Neural cell (in vitro differentiated cells): ENCODE results near the gene DERL3. TPM values are rescaled to one million over a fixed set of nuclear protein-coding genes. Genes with fewer than 3 reads are reported as not detected.

ENCODE experiments used
- H2AFZ ChIP-seq: fragments of 200-600, 300-800 bp; sonication (generic), shearing (Covaris generic); 2 replicates; pipeline ENCODE4 v1.6.0; 2014; ENCODE audit warnings: low read depth, mild to moderate bottlenecking, antibody characterized with exemption, low read length, moderate library complexity
- H3F3A ChIP-seq: fragments of 200-600 bp; shearing (Covaris generic); 2 replicates; pipeline ENCODE4 v1.6.1; 2016; ENCODE audit warnings: mild to moderate bottlenecking, moderate library complexity, mixed read lengths, antibody characterized with exemption, low read length; ENCODE audit not compliant: insufficient read depth, poor library complexity, severe bottlenecking
- H3K27ac ChIP-seq: fragments of 200-600, 300-800 bp; sonication (generic), shearing (Covaris generic); 2 replicates; pipeline ENCODE4 v1.5.1; 2014; ENCODE audit warnings: mild to moderate bottlenecking, low read length, moderate library complexity
- H3K27me3 ChIP-seq: fragments of 300-800, 200-600 bp; sonication (generic), shearing (Covaris generic); 2 replicates; pipeline ENCODE4 v1.6.0; 2014; ENCODE audit warnings: mild to moderate bottlenecking, low read depth, low read length, moderate library complexity; ENCODE audit not compliant: insufficient read depth
- H3K36me3 ChIP-seq: fragments of 300-800, 200-600 bp; sonication (generic), shearing (Covaris generic); 2 replicates; pipeline ENCODE4 v1.5.1; 2014; ENCODE audit warnings: mild to moderate bottlenecking, antibody characterized with exemption, low read length, moderate library complexity; ENCODE audit not compliant: insufficient read depth
- H3K4me2 ChIP-seq: fragments of 300-800, 200-600 bp; sonication (generic), shearing (Covaris generic); 2 replicates; pipeline ENCODE4 v1.6.0; 2014; ENCODE audit warnings: mild to moderate bottlenecking, low read length
- H3K4me3 ChIP-seq: fragments of 300-800, 200-600 bp; sonication (generic), shearing (Covaris generic); 2 replicates; pipeline ENCODE4 v1.5.1; 2014; ENCODE audit warnings: mild to moderate bottlenecking, low read length, moderate library complexity
- H3K79me2 ChIP-seq: fragments of 200-600 bp; shearing (Covaris generic); replicated peaks from 2 replicates; pipeline ENCODE4 v1.6.0; 2014; ENCODE audit warnings: mild to moderate bottlenecking, low read length, moderate library complexity; ENCODE audit not compliant: insufficient read depth
- H3K9ac ChIP-seq: fragments of 300-800, 200-600 bp; sonication (generic), shearing (Covaris generic); 2 replicates; pipeline ENCODE4 v1.6.1; 2016; ENCODE audit warnings: mild to moderate bottlenecking, low read length, mixed read lengths
- H3K9me2 ChIP-seq: fragments of 200-600 bp; shearing (Covaris generic); 2 replicates; pipeline ENCODE4 v1.6.1; 2016; ENCODE audit warnings: mild to moderate bottlenecking, low read length, mixed read lengths; ENCODE audit not compliant: insufficient read depth
- H3K9me3 ChIP-seq: fragments of 200-600, 300-800 bp; sonication (generic), shearing (Covaris generic); 2 replicates; pipeline ENCODE4 v1.6.1; 2016; ENCODE audit warnings: mild to moderate bottlenecking, mixed run types, low read length, moderate library complexity, mixed read lengths
- H4K20me1 ChIP-seq: fragments of 200-600 bp; shearing (Covaris generic); 2 replicates; pipeline ENCODE4 v1.6.1; 2016; ENCODE audit warnings: mild to moderate bottlenecking, mixed run types; ENCODE audit not compliant: insufficient read depth
- CTCF ChIP-seq: fragments of 450-650 bp; IDR thresholded peaks from 2 replicates; pipeline ENCODE4 v1.5.1; 2014; ENCODE audit warnings: antibody characterized with exemption, mild to moderate bottlenecking, moderate library complexity; ENCODE audit not compliant: poor library complexity, severe bottlenecking
- EP300 ChIP-seq: fragments of 450-650 bp; conservative IDR thresholded peaks from 2 replicates; pipeline ENCODE4 v1.6.1; 2014; ENCODE audit warnings: antibody characterized with exemption, mild to moderate bottlenecking, moderate library complexity; ENCODE audit not compliant: poor library complexity, severe bottlenecking
- EZH2 ChIP-seq: fragments of 200-600, 300-800 bp; shearing (Covaris generic), sonication (generic); IDR thresholded peaks from 2 replicates; pipeline ENCODE4 v1.6.1; 2014; ENCODE audit warnings: antibody characterized with exemption, low read length, borderline replicate concordance, mild to moderate bottlenecking; ENCODE audit not compliant: insufficient read depth, poor library complexity, severe bottlenecking
- MXI1 ChIP-seq: fragments of 450-650 bp; conservative IDR thresholded peaks from 2 replicates; pipeline ENCODE4 v1.6.1; 2014; ENCODE audit warnings: antibody characterized with exemption, mild to moderate bottlenecking; ENCODE audit not compliant: poor library complexity, severe bottlenecking
- POLR2AphosphoS5 ChIP-seq: IDR thresholded peaks from 2 replicates; pipeline ENCODE4 v1.6.1; 2012
- RAD21 ChIP-seq: fragments of 450-650 bp; conservative IDR thresholded peaks from 2 replicates; pipeline ENCODE4 v1.6.1; 2014; ENCODE audit warnings: antibody characterized with exemption, mild to moderate bottlenecking, moderate library complexity
- REST ChIP-seq: IDR thresholded peaks from 2 replicates; pipeline ENCODE4 v1.6.1; 2012; ENCODE audit warnings: borderline replicate concordance
- SMC3 ChIP-seq: fragments of 450-650 bp; conservative IDR thresholded peaks from 2 replicates; pipeline ENCODE4 v1.6.1; 2014; ENCODE audit warnings: antibody characterized with exemption, mild to moderate bottlenecking, moderate library complexity; ENCODE audit not compliant: poor library complexity
- TAF1 ChIP-seq: IDR thresholded peaks from 2 replicates; pipeline ENCODE4 v1.6.1; 2012; ENCODE audit warnings: low read depth
- polyA plus RNA-seq: library from polyadenylated mRNA; depleted of rRNA; stranded (reverse); fragments of >200 nt; gene quantifications from 2 replicates; pipeline ENCODE4 v1.2.3, GENCODE V29; 2014
- small RNA-seq, 3 experiments: library from RNA; depleted of rRNA; stranded (forward); fragments of <200 nt; gene quantifications; one replicate each; pipeline ENCODE3, GENCODE V24; 2012

DERL3 gene
- polyA plus RNA-seq, 1 donor from 2014 or later, result 0.84 TPM

GRCh38 chr22:23786261-23786710 lies 52.5 kb downstream of the DERL3 start:
- Histone ChIP-seq H3K79me2 (peaks cover 39% of the 10 kb centered on the region), H3K27ac (peak overlapping the region; percentile 99), H3K9me3 (no peaks in the 10 kb centered on the region), H3F3A (no peaks in the 10 kb centered on the region), H3K9ac (peak overlapping the region; percentile 100), H3K4me2 (peak overlapping the region; percentile 81), H2AFZ (peak overlapping the region; percentile 92), H3K36me3 (no peaks in the 10 kb centered on the region), H4K20me1 (no peaks in the 10 kb centered on the region), H3K9me2 (no peaks in the 10 kb centered on the region), H3K27me3 (no peaks in the 10 kb centered on the region), H3K4me3 (peak overlapping the region; percentile 83)
- no peak for TF ChIP-seq EZH2
- TF ChIP-seq REST, result no peak
- no peak for TF ChIP-seq SMC3
- TF ChIP-seq TAF1, result no peak
- no peak for TF ChIP-seq POLR2AphosphoS5
- TF ChIP-seq RAD21, result no peak
- TF ChIP-seq EP300, result no peak
- no peak for TF ChIP-seq MXI1
- TF ChIP-seq CTCF, result no peak

Small RNA genes within 50 kb of the gene (small RNA-seq; reads per million reads assigned to genes)
- 0 reads per million in 3 experiments for gene RN7SL268P

Other genes with a start within 250 kb of the DERL3 start
- gene DRICH1, start 206.7 kb downstream of the DERL3 start, polyA plus RNA-seq, result 0.48 and 1.6 TPM in 2 replicates
- not detected in 2 replicates for gene RGL4, start 148.0 kb downstream of the DERL3 start, polyA plus RNA-seq
- 1.3 and 1.5 TPM in 2 replicates for gene ZNF70, start 87.9 kb downstream of the DERL3 start, polyA plus RNA-seq
- not detected in 2 replicates for gene VPREB3, start 84.6 kb downstream of the DERL3 start, polyA plus RNA-seq
- gene C22orf15, start 76.0 kb downstream of the DERL3 start, polyA plus RNA-seq, result not detected in 2 replicates
- 3.8 TPM in 1 of 2 replicates, not detected in the other for gene CHCHD10, start 71.0 kb downstream of the DERL3 start, polyA plus RNA-seq
- gene MMP11, start 66.2 kb downstream of the DERL3 start, polyA plus RNA-seq, result 9.3 and 12.2 TPM in 2 replicates
- 97.5 and 98.9 TPM in 2 replicates for gene SMARCB1, start 52.0 kb downstream of the DERL3 start, polyA plus RNA-seq
- gene SLC2A11, start 18.9 kb upstream of the DERL3 start, polyA plus RNA-seq, result 45.7 and 48.6 TPM in 2 replicates
- 369 and 421 TPM in 2 replicates for gene MIF, start 55.4 kb upstream of the DERL3 start, polyA plus RNA-seq
- 1.3 TPM in 1 of 2 replicates, not detected in the other for gene GSTT2B, start 122.2 kb upstream of the DERL3 start, polyA plus RNA-seq
- 0.31 and 0.56 TPM in 2 replicates for gene DDTL, start 127.9 kb upstream of the DERL3 start, polyA plus RNA-seq
- gene DDT, start 135.4 kb upstream of the DERL3 start, polyA plus RNA-seq, result 117 and 122 TPM in 2 replicates
- gene GSTT2, start 141.1 kb upstream of the DERL3 start, polyA plus RNA-seq, result not detected in 2 replicates
- not detected in 2 replicates for gene GSTT4, start 166.4 kb upstream of the DERL3 start, polyA plus RNA-seq
- 16.0 and 16.6 TPM in 2 replicates for gene CABIN1, start 172.3 kb upstream of the DERL3 start, polyA plus RNA-seq